Activated CD4-positive, alpha-beta memory T cell treated with anti-CD3 and anti-CD28 coated beads, Interleukin-2, amount 10 ng/mL, durations not matched to agents 7 days and 5 days (primary cell): ENCODE results near the gene AHNAK. TPM values are rescaled to one million over a fixed set of nuclear protein-coding genes. Genes with fewer than 3 reads are reported as not detected.
"Not testable (repeated sequence)": the region's sequence is repeated elsewhere in the genome, so short reads cannot be mapped to it uniquely, and the experiment has no call there.

Experiments used
- CTCF ChIA-PET: fragments of 350-600 bp; sonication (Branson Sonifier 250); formaldehyde crosslinking; loops from one replicate; lab custom pipeline; 2021; ENCODE audit warnings: antibody characterized with exemption, inconsistent platforms; lab: Charles Lee
- POLR2A ChIA-PET: fragments of 350-600 bp; sonication (Branson Sonifier 250); formaldehyde crosslinking; loops from one replicate; lab custom pipeline; 2021; ENCODE audit warnings: antibody characterized with exemption; lab: Charles Lee
- DNase-seq: peaks from one replicate; pipeline ENCODE4 v3.0.0-alpha.2; 2020
- H3K27ac Mint-ChIP-seq: one replicate; pipeline ENCODE4 v1.8.0; 2021; ENCODE audit warnings: mild to moderate bottlenecking, mixed read lengths
- H3K27me3 Mint-ChIP-seq: one replicate; pipeline ENCODE4 v1.8.0; 2021; ENCODE audit warnings: mixed read lengths
- H3K36me3 Mint-ChIP-seq: one replicate; pipeline ENCODE4 v1.8.0; 2021; ENCODE audit warnings: low read depth, mixed read lengths
- H3K4me1 Mint-ChIP-seq: one replicate; pipeline ENCODE4 v1.8.0; 2021; ENCODE audit warnings: mixed read lengths
- H3K4me3 Mint-ChIP-seq: one replicate; pipeline ENCODE4 v1.8.0; 2021; ENCODE audit warnings: mild to moderate bottlenecking, mixed read lengths
- H3K9me3 Mint-ChIP-seq: one replicate; pipeline ENCODE4 v1.8.0; 2021; ENCODE audit warnings: mixed read lengths
- total RNA-seq, 2 experiments: library from RNA; stranded (reverse); gene quantifications; one replicate each; pipeline ENCODE4 v1.2.3, GENCODE V29; 2021

AHNAK gene
- total RNA-seq, 2 experiments from 2014 or later, result 323 to 360 TPM

DNA sequence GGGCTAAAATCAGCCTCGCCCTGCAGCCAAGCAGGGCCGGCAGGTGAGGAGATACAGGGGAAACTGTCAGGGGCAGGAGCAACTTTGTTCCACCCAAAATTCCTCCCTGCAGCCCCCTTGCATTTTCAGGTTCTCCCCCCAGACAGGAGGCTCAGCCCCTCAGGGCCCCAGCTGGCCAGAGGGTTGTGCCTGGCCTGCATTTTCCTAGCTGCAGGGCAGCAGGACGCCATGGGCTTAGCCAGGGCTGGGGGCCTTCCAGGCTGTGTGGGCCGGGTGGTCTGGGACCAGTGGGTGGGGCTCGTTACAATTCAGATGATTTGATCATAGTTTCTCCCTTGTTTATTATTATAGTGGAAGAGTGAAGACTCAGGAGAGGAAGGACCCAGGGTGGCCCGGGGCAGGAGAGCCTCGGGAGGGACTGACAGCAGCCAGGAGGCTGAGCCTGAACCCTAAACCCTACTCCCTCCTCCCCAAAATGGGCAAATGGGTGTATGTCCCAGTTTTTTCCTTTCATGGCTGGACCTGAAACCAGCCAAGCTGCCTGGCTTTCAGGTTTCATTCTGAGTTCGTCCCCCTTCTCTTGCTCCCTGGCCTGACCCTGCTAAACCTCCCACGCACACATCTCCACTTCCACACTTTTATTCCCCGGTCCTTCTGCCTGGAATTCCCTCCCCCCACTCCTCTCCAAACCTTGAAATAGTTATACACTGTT, 40.0 kb downstream of the AHNAK start:
- Mint-ChIP-seq H3K27me3 (peaks cover 7% of the 10 kb centered on the region), H3K4me1 (peaks cover 10% of the 10 kb centered on the region), H3K9me3 (no peaks in the 10 kb centered on the region), H3K27ac (no peak overlapping the region), H3K36me3 (no peaks in the 10 kb centered on the region), H3K4me3 (no peak overlapping the region)
- ChIA-PET CTCF (interaction anchor here (1.7 kb wide), 1 partner anchor 33 kb away, joined by 3 read pairs; no protein-coding TSS in a partner anchor), POLR2A (no interaction called here)
- no peak for DNase-seq

DNA sequence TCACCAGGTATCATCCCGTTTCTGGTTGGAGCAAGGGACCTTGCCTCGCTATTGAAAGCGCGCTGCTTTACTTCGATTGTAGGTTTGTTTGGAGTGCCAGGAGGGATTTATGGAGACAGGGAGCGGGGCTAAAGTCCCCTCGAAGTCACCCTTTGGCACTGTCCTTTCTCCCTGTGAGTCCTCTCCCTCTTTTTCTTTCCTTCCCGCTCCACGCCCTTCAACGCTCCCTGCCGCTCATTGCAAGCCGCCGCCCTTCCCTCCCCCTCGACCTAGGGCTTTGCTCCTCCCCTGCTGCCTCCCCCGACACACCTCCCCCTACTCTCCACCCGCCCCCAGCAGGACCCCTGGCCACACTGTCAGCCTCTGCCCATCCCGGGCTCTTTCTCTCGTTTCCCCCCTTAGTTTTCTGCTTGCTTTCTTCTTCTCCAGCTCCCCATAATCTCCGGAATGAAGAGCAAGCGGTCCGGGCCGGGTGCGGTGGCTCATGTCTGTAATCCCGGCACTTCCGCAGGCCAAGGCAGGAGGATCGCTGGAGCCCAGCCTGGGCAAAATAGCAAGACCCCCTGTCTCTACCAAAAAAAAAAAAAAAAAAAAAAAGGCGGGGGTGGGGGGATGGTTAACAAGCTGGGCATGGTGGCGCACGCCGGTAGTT, 41.0 kb downstream of the AHNAK start:
- H3K27me3 Mint-ChIP-seq, result peaks cover 7% of the 10 kb centered on the region
- H3K9me3 Mint-ChIP-seq, result no peaks in the 10 kb centered on the region
- ChIA-PET CTCF (no interaction called here), POLR2A (no interaction called here)
- H3K36me3 Mint-ChIP-seq, result no peaks in the 10 kb centered on the region
- no peak overlapping the region for H3K27ac Mint-ChIP-seq
- H3K4me1 Mint-ChIP-seq, result peaks cover 10% of the 10 kb centered on the region
- no peak overlapping the region for H3K4me3 Mint-ChIP-seq
- DNase-seq, result no peak

DNA sequence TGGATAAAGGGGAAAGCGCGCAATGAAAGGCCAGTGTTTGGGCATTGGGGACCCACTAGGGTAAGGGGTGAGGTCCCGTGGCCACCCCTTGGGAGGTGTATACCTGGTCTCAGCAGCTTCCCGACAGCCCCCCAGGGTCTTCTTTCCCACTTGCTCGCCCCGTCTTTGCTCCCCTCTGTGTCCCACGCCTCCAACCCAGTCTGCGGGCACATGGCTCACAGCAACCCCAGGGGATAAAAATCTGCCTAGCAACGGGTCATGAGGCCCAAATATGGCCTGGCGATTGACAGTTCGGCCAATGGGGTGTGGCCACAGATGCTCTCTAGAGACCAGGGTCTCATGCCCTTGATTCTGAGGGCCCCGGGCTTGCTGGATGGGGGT, 41.6 kb downstream of the AHNAK start:
- POLR2A ChIA-PET, result no interaction called here
- no peak overlapping the region for H3K4me3 Mint-ChIP-seq
- H3K4me1 Mint-ChIP-seq, result peaks cover 10% of the 10 kb centered on the region
- H3K27me3 Mint-ChIP-seq, result peaks cover 7% of the 10 kb centered on the region
- CTCF ChIA-PET, result no interaction called here
- no peaks in the 10 kb centered on the region for H3K36me3 Mint-ChIP-seq
- DNase-seq, result no peak
- no peaks in the 10 kb centered on the region for H3K9me3 Mint-ChIP-seq
- H3K27ac Mint-ChIP-seq, result no peak overlapping the region

DNA sequence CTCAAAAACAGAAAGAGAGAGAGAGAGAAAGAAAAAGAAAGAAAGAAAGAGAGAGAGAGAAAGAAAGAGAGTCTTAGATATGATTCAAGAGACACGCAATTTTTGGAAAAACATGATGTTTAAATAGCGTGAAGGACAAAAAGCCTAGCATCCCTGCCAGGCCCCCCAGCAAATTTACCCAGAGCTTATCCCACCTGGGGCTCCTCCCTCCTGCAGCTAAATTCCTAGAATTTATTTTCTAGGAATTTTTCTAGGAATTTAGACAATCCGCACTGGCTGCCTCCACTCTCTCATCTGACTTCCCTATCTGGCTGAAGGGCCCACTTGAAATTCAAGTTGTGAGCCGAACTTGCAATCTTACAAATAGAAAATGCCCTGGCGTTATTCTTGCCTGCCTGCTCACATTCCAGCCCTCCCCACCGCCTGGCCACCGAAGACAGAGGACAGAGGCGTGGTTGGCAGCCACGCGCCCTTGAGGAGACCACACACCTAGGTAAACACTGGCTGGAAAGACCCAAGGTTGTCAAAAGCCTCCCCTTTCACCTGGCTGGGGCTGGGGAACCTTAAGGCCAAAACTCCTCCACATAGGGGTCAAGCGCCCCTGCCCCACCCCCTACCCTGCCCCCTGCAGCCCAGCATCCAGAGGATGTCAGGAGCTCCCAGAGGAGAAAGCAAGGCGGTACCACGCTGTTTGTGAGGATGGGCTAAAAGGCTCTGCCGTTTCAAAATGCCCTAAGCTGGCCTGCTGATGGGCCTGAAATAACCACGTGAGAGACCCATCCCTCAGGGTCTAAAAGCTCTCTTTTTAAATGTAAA, 42.2 kb downstream of the AHNAK start:
- no peaks in the 10 kb centered on the region for H3K36me3 Mint-ChIP-seq
- no peaks in the 10 kb centered on the region for H3K9me3 Mint-ChIP-seq
- no peak for DNase-seq
- no peak overlapping the region for H3K4me3 Mint-ChIP-seq
- POLR2A ChIA-PET, result no interaction called here
- CTCF ChIA-PET, result interaction anchor here (0.6 kb wide), 2 partner anchors 33 to 66 kb away, joined by 3 to 4 read pairs; no protein-coding TSS in a partner anchor
- H3K27ac Mint-ChIP-seq, result no peak overlapping the region
- H3K27me3 Mint-ChIP-seq, result peaks cover 7% of the 10 kb centered on the region
- peaks cover 14% of the 10 kb centered on the region for H3K4me1 Mint-ChIP-seq

DNA sequence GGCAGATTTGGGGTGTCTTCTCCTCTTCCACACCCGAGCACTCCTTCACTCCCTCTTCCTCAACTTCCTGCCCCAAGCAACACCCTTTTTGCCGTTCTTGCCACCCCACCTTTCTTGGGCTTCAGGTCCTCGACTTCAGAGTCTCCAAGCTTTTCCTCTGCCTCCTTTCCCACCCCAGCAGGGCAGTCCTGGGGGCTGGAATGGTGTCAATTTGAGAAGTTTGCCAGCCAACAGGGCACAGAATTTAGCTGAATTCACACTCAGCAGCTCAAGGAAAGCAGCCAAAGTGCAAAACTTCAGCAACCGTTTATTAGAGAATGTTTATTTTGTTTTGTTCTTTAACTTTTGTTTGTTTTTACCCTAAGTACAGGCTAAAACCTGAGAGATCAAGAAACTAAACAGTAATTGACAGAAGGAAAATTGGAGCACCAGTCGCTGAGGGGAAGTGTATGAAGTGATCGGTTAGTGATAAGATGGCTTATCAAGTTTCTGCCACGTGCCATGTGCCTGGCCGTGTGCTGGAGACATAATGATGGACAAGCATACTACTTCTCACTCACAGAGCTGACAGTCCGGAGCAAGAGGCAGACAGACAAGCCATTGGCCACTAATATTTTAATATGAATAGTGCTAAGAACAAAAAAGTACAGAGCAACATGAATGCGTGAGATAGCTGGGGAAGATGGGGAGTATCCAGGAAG, 44.4 kb downstream of the AHNAK start:
- no peak overlapping the region for H3K4me3 Mint-ChIP-seq
- H3K27ac Mint-ChIP-seq, result no peak overlapping the region
- no peaks in the 10 kb centered on the region for H3K9me3 Mint-ChIP-seq
- H3K4me1 Mint-ChIP-seq, result peaks cover 16% of the 10 kb centered on the region
- H3K36me3 Mint-ChIP-seq, result no peaks in the 10 kb centered on the region
- DNase-seq, result no peak
- POLR2A ChIA-PET, result no interaction called here
- CTCF ChIA-PET, result interaction anchor here (0.6 to 1.7 kb wide), 2 partner anchors 29 to 107 kb away, joined by 4 read pairs; no protein-coding TSS in a partner anchor
- peaks cover 7% of the 10 kb centered on the region for H3K27me3 Mint-ChIP-seq

DNA sequence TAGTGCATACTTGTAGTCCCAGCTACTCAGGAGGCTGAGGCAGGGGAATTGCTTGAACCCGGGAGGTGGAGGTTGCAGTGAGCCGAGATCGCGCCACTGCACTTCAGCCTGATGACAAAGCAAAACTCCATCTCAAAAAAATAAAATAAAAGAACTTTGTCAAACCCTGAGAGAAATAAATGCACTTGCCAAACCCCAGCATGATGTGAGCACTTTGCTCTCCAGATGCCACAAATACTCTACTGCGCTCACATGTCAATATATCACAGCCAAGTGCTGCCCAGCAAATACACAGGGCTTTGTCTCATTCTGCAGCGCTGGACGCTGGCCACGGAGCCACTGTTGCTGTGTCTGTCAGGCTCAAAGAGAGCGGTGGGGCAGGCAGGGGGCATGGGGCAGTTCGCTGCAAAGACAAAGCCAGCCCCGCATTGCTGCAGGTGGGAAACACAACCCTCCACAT, 45.1 kb downstream of the AHNAK start:
- peaks cover 19% of the 10 kb centered on the region for H3K4me1 Mint-ChIP-seq
- H3K27me3 Mint-ChIP-seq, result peaks cover 7% of the 10 kb centered on the region
- H3K4me3 Mint-ChIP-seq, result no peak overlapping the region
- ChIA-PET POLR2A (no interaction called here), CTCF (no interaction called here)
- no peaks in the 10 kb centered on the region for H3K9me3 Mint-ChIP-seq
- no peak overlapping the region for H3K27ac Mint-ChIP-seq
- no peaks in the 10 kb centered on the region for H3K36me3 Mint-ChIP-seq
- DNase-seq, result no peak

DNA sequence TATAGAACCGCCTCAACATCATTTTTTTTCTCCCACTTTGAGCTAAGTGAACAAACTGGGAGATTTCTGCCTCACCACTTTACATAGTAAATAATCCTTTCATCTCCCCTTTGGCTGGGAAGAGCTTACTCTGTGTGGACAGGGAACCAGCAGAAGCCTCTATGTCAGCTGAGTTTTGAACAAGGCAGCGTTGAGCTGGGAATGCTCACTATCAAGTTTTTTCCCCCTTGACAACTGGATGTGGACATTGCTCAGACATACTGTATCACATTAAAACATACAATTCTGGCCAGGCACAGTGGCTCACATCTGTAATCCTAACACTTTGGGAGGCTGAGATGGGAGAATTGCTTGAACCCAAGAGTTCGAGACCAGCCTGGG, 46.0 kb downstream of the AHNAK start:
- Mint-ChIP-seq H3K4me3 (no peak overlapping the region), H3K4me1 (peaks cover 19% of the 10 kb centered on the region)
- CTCF ChIA-PET, result no interaction called here

GRCh38 chr11:62499944-62500649, 46.5 kb downstream of the AHNAK start:
- POLR2A ChIA-PET, result interaction anchor here (0.7 to 1.0 kb wide), 3 partner anchors 30 to 57 kb away, joined by 3 read pairs; no protein-coding TSS in a partner anchor
- Mint-ChIP-seq H3K9me3 (no peaks in the 10 kb centered on the region), H3K36me3 (no peaks in the 10 kb centered on the region), H3K27ac (no peak overlapping the region), H3K27me3 (peaks cover 7% of the 10 kb centered on the region), H3K4me1 (peaks cover 19% of the 10 kb centered on the region), H3K4me3 (no peak overlapping the region)
- DNase-seq, result no peak
- CTCF ChIA-PET, result interaction anchor here (0.5 to 2.8 kb wide), 5 partner anchors 42 to 369 kb away, joined by 3 to 13 read pairs (median 3); no protein-coding TSS in a partner anchor

More for the DNA sequence above, 46.0 kb downstream of the AHNAK start:
- Mint-ChIP-seq H3K27me3 (peaks cover 7% of the 10 kb centered on the region), H3K9me3 (no peaks in the 10 kb centered on the region), H3K27ac (no peak overlapping the region), H3K36me3 (no peaks in the 10 kb centered on the region)
- no peak for DNase-seq
- POLR2A ChIA-PET, result no interaction called here

DNA sequence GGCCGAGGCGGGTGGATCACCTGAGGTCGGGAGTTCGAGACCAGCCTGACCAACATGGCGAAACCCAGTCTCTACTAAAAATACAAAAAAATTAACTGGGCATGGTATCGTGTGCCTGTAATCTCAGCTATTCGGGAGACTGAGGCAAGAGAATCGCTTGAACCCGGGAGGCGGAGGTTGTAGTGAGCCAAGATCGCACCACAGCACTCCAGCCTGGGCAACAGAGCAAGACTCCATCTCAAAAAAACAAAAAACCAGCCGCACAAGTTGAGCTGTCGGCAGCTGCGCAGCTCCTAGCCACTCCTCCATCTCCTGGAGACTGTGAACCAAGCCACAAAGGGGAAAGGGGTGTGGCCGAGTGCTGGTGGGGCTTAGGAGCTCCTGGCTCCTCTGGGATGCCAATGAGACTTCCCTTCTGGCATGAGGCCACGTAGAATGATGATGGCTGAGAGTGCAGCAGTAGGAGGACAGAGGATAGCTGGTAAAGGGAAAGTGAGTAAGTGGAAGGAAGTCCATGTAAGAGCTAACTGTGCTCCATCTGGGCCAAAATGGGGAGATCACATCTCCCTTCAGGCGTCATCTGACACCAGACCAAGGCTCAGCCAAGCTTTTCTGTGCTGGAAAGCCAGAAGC, 47.2 kb downstream of the AHNAK start:
- not testable (repeated sequence) for H3K27ac Mint-ChIP-seq, H3K9me3 Mint-ChIP-seq, H3K4me3 Mint-ChIP-seq, H3K27me3 Mint-ChIP-seq, H3K36me3 Mint-ChIP-seq, DNase-seq
- ChIA-PET CTCF (interaction anchor here (0.5 to 2.8 kb wide), 6 partner anchors 43 to 370 kb away, joined by 3 to 13 read pairs (median 4); no protein-coding TSS in a partner anchor), POLR2A (interaction anchor here (0.7 to 1.0 kb wide), 3 partner anchors 30 to 58 kb away, joined by 3 read pairs; no protein-coding TSS in a partner anchor)
- peaks cover 19% of the 10 kb centered on the region for H3K4me1 Mint-ChIP-seq

- H3K27me3 Mint-ChIP-seq, result peaks cover 4% of the 10 kb centered on the region
- POLR2A ChIA-PET, result interaction anchor here (1.0 kb wide), 1 partner anchor 9 kb away, joined by 3 read pairs; no protein-coding TSS in a partner anchor
- no peak for DNase-seq
These were observed 47.9 kb downstream of the AHNAK start for GRCh38 chr11:62498492-62499286.

GRCh38 chr11:62498031-62498430, 48.6 kb downstream of the AHNAK start:
- no peaks in the 10 kb centered on the region for H3K9me3 Mint-ChIP-seq
- H3K36me3 Mint-ChIP-seq, result no peaks in the 10 kb centered on the region
- no peak overlapping the region for H3K27ac Mint-ChIP-seq
- POLR2A ChIA-PET, result interaction anchor here (1.0 kb wide), 1 partner anchor 10 kb away, joined by 3 read pairs; no protein-coding TSS in a partner anchor
- no peak for DNase-seq
- H3K4me3 Mint-ChIP-seq, result no peak overlapping the region
- H3K4me1 Mint-ChIP-seq, result peaks cover 19% of the 10 kb centered on the region
- peaks cover 4% of the 10 kb centered on the region for H3K27me3 Mint-ChIP-seq
- CTCF ChIA-PET, result interaction anchor here (1.2 to 2.8 kb wide), 3 partner anchors 10 to 73 kb away, joined by 4 to 13 read pairs (median 7); no protein-coding TSS in a partner anchor

More at GRCh38 chr11:62498492-62499286, 47.9 kb downstream of the AHNAK start:
- Mint-ChIP-seq H3K36me3 (no peaks in the 10 kb centered on the region), H3K4me1 (peaks cover 19% of the 10 kb centered on the region), H3K4me3 (no peak overlapping the region), H3K9me3 (no peaks in the 10 kb centered on the region), H3K27ac (no peak overlapping the region)
- CTCF ChIA-PET, result interaction anchor here (0.6 to 2.8 kb wide), 3 partner anchors 44 to 229 kb away, joined by 3 to 13 read pairs (median 7); partner anchors contain the start of gene HNRNPUL2
